ENCODE data around the gene CSNK1G2. TPM values are rescaled to one million over a fixed set of nuclear protein-coding genes. Genes with fewer than 3 reads are reported as not detected.

The CSNK1G2 gene
- total RNA-seq, 1 donor from 2014 or later: 24.5 TPM

- intact Hi-C loops (cut with micrococcal nuclease): no loop called here
- TF ChIP-seq, protein P1, sequence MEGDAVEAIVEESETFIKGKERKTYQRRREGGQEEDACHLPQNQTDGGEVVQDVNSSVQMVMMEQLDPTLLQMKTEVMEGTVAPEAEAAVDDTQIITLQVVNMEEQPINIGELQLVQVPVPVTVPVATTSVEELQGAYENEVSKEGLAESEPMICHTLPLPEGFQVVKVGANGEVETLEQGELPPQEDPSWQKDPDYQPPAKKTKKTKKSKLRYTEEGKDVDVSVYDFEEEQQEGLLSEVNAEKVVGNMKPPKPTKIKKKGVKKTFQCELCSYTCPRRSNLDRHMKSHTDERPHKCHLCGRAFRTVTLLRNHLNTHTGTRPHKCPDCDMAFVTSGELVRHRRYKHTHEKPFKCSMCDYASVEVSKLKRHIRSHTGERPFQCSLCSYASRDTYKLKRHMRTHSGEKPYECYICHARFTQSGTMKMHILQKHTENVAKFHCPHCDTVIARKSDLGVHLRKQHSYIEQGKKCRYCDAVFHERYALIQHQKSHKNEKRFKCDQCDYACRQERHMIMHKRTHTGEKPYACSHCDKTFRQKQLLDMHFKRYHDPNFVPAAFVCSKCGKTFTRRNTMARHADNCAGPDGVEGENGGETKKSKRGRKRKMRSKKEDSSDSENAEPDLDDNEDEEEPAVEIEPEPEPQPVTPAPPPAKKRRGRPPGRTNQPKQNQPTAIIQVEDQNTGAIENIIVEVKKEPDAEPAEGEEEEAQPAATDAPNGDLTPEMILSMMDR (IDR thresholded peaks at IDR 0.05; ENCODE audit: borderline replicate concordance): no peak
- no peaks in the 10 kb centered on the region for H3K36me3 ChIP-seq
These were observed 7.7 kb upstream of the CSNK1G2 start for GRCh38 chr19:1933244-1933643.

DNA sequence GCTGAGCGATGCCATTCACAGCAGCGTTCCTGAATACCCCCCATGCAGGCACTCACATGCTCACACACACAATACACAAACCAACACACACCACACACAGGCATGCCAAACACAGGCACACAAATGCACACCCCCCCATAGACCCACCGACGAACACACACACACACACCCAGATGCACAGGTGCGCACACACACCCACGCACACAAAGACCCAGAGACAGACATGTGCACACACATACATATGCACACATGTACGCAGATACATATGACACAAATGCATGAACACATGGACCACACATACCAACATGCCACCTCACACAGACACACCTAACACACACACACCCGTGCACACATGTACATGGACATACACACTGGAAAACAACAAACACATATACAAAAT lies 7.0 kb upstream of the CSNK1G2 start:
- Histone ChIP-seq H3K4me1 (peaks cover 20% of the 10 kb centered on the region), H3K4me3 (no peak overlapping the region), H3K27me3 (ENCODE audit: low read depth) (no peaks in the 10 kb centered on the region), H3K9me3 (replicated peaks) (no peaks in the 10 kb centered on the region), H3K27ac (replicated peaks) (no peak overlapping the region), H3K36me3 (no peaks in the 10 kb centered on the region)
- no peak for DNase-seq
- TF ChIP-seq, protein P1 (IDR thresholded peaks at IDR 0.05; ENCODE audit: borderline replicate concordance): no peak
- intact Hi-C loops (cut with micrococcal nuclease): no loop called here

More at GRCh38 chr19:1933244-1933643, 7.7 kb upstream of the CSNK1G2 start:
- H3K9me3 ChIP-seq (replicated peaks): no peaks in the 10 kb centered on the region
- H3K27ac ChIP-seq (replicated peaks): no peak overlapping the region
- H3K4me1 ChIP-seq: peaks cover 22% of the 10 kb centered on the region
- no peaks in the 10 kb centered on the region for H3K27me3 ChIP-seq (ENCODE audit: low read depth)
- DNase-seq: no peak
- H3K4me3 ChIP-seq: no peak overlapping the region

DNA sequence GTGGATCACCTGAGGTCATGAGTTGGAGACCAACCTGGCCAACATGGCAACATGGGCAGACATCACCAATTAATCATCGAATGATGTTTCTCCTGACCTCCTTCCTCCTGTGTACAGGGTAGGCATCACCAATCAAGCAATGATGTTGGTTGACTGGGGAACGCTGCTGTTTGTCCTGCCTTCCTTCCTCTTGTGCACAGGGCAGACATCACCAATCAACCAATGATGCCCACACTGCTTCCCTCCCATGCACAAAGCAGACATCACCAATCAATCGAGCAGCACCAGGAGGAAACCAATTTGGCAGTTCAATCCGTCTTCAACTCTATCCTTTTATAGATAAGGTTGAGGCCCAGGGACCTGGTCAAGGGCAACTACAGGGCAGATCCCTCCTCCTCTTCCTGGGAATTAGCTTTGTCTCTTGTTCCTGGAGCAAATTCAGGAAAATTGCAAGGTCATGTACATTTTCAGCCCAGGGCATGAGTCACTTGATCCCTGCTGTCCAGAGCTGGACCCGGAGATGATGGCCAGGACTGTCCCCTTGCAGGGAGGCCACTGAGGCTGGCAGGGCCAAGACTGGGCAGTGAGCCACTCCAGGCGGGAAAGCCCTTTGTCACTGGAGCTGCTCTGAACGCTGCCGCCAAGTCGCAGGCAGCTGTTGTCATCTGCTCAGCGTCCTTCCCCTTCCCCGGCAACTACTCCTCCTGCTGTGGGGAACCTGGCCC lies 5.3 kb upstream of the CSNK1G2 start:
- H3K27me3 ChIP-seq (ENCODE audit: low read depth): no peaks in the 10 kb centered on the region
- TF ChIP-seq, protein P1 (IDR thresholded peaks at IDR 0.05; ENCODE audit: borderline replicate concordance): no peak
- H3K36me3 ChIP-seq: no peaks in the 10 kb centered on the region
- no peak for DNase-seq
- intact Hi-C loops (cut with micrococcal nuclease): no loop called here
- H3K4me3 ChIP-seq: no peak overlapping the region
- peaks cover 23% of the 10 kb centered on the region for H3K4me1 ChIP-seq
- no peak overlapping the region for H3K27ac ChIP-seq (replicated peaks)
- no peaks in the 10 kb centered on the region for H3K9me3 ChIP-seq (replicated peaks)

DNA sequence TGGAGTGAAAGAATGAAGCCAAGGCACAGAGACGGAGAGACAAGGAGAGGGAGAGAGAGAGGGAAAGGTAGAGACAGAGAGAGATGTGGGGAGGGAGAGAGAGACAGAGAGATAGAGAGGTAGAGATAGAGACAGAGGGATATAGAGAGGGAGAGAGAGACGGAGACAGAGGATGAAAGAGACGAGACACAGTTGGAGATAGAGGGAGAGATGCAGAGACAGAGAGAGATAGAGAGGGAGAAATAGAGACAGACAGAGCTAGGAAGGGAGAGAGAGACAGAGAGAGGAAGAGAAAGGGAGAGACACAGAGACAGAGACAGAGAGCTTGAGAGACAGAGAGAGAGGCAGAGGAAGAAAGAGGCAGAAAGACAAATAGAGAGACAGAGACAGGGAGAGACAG lies 4.5 kb upstream of the CSNK1G2 start:
- Histone ChIP-seq H3K36me3 (no peaks in the 10 kb centered on the region), H3K27ac (replicated peaks) (no peak overlapping the region), H3K27me3 (ENCODE audit: low read depth) (no peaks in the 10 kb centered on the region), H3K9me3 (replicated peaks) (no peaks in the 10 kb centered on the region), H3K4me3 (no peak overlapping the region), H3K4me1 (peaks cover 24% of the 10 kb centered on the region)
- DNase-seq: no peak
- TF ChIP-seq, protein P1 (IDR thresholded peaks at IDR 0.05; ENCODE audit: borderline replicate concordance): no peak
- intact Hi-C loops (cut with micrococcal nuclease): no loop called here

DNA sequence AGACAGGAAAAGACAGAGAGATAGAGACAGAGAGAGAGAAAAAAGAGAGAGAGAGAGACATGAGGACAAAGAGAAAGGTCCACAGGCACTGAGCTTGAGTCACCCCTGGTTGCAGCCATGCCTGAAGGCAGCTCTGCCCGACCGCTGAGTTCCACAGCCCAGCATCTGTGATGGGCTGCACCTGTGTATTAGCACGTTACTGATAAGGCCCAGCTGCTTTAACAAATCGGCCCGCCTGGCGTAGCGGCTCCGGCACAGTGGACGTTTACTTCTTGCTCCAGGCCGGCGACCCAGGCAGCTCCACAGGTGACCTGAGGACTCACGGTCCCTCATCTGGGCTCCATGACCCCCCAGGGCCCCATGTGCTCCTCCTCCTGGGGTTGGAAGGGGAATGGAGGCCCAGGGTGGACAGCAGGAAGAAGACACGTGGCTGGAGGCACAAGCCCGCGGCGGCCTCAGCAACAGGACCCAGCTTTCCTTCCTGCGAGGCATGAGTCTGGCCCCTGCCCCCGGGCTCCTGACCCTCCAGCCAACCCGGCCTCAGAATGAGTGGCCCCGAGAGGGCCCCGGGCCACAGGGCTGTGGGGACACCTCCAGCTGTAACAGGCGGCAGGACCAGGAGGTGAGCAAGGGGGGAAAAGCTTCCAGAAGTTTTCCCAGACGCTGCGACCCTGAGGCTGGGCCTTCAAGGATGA lies 3.9 kb upstream of the CSNK1G2 start:
- Histone ChIP-seq H3K4me3 (no peak overlapping the region), H3K36me3 (no peaks in the 10 kb centered on the region), H3K4me1 (peaks cover 27% of the 10 kb centered on the region), H3K27ac (replicated peaks) (no peak overlapping the region), H3K9me3 (replicated peaks) (no peaks in the 10 kb centered on the region), H3K27me3 (ENCODE audit: low read depth) (no peaks in the 10 kb centered on the region)
- TF ChIP-seq, protein P1 (IDR thresholded peaks at IDR 0.05; ENCODE audit: borderline replicate concordance): no peak
- intact Hi-C loops (cut with micrococcal nuclease): no loop called here
- DNase-seq: no peak
